GM21381 (cell line): Measurements from ENCODE around the gene FANCI.

Source experiments
- ATAC-seq: cut with Tn5 transposase; IDR thresholded peaks from one replicate; pipeline ENCODE4 v1.9.1; 2021; ENCODE audit warnings: mild to moderate bottlenecking, moderate library complexity; ENCODE audit not compliant: unreplicated experiment

Gene FANCI

GRCh38 chr15:89330881-89331595, 87.3 kb downstream of the FANCI start:
- no peak for ATAC-seq

DNA sequence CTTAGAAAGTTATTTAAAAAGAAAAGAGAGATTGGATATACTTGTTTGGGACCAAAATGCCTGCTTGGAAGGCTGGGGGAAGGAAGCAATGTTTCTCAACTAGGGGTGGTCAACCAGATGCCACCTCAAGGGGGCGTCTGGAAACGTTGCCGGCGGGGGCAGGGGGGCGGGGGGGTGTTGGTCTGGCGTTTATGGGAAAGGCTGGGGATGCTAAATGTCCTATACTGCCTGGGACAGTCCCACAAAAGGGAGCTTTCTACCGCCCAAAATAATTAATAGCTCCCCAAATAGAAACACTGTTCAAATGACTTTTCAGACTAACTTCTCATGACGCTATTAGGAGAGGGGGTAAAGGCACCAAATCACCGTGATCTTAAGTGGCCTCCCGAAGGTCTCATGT, 88.7 kb downstream of the FANCI start:
- no peak for ATAC-seq

- no peak for ATAC-seq
Measured at GRCh38 chr15:89333011-89333860, 89.5 kb downstream of the FANCI start.

GRCh38 chr15:89333959-89334509, 90.3 kb downstream of the FANCI start:
- ATAC-seq: peak; percentile 0

GRCh38 chr15:89334510-89335297, 90.9 kb downstream of the FANCI start, which contains the start of gene POLG:
Gene POLG, minus strand, starts transcription at chr15:89334824. Its CDS starts 1,070 bp downstream, at chr15:89333754.
- ATAC-seq: peak; percentile 87

DNA sequence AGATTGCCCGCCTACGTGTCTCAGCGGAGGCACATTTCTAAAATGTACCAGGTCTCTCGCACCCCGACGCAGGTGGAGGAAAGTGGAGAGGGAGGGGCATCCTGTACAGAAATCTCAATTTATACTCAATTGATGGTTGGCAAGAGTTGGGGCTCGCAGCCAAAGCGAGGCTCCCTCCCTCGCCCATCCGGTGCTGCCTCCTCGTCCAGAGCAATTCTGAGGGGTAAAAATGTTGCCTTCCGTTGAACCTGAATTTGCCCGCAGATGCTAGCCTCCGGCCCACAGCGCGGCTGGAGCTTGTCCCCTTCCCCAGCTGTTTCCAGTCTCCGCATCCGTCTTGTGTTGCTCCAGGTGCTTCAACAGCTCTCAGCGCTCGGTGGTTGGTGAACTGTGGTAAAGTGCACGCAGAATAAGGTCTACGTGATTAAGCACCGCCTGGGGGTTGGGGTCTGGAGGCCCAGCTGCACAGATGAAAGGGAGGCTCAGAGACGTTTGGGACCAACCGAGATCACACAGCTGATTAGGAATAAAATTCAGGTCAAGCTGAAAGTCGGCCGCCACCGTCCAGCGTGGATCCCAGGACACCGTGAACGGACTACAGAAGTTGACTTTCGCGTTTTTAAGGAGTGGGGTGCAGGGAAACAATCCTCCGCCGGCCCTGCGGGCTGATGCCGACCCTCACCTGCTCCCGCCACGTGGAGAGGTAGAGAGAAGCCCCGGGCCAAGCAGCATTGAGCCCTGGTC, 91.7 kb downstream of the FANCI start:
- peak; percentile 21 for ATAC-seq

DNA sequence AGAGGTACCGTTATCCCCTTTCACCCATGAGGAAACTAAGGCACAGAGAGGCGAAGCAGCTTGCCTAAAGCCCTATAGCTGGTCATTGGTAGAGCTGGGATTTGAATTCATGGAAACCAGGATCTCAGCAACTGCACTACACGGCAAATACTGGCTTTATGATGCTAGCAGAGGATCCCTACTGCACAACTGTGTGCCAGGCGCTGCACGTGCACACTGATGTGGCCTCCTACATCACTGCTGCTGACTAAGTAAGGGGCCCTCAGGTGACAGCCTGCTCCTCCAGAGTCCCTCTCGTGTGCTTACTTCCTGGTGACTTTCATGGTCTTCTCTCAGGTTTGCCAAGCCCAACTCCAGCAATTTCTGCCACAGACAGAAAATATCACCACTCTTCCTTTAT, 94.3 kb downstream of the FANCI start:
- ATAC-seq: no peak

DNA sequence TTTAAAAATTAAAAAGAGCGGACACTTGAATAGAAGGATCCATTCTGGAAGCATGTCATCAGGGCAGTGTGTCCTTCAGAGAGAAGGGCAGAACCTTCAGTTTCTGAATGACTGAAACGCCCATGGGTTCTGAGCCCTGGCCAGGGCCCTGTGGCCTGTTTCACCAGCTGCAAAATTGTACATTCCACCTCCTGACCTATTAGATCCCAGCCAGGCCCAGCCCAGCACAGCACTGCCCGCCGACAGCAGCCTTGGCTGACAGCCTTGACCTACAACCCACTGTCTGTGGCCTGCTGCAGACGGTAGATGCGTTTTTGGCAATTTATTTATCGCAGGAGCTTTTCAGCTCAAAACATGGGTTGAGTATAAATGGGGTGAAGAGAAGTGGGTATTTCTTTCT, 96.8 kb downstream of the FANCI start:
- ATAC-seq: no peak

DNA sequence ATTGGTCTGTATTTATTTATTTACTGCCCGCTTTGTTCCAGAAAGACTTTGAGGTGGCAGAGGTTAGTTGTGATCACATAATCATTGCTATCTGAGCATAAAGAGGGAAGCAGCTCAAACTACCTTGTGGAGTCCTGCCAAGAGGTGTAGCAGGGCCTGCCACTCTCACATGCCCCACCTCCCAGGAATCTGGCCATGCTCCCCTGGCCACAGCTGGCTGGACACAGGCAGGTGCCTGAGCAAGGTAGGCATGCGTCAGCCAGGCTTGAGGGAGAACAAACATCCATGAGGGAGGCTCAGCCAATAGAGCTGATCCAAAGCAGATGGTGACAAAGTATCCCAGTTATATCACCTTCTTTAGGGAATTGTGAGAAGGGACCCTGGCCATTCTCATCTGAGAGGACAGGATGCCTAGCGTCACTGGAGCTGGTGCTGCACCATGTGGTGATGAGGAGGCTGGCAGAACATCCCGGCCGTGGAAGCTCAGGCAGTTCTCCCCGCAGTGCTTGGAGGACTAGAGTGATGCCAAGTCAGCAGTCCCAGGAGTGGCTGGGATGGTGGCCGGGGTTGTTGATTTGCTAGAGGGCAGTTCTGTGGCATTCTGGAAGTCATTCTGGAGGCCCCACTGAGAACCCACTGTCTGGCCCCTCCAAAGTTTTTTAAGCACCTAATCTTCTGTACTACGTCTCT, 97.7 kb downstream of the FANCI start:
- ATAC-seq: no peak

- ATAC-seq: no peak
Measured at GRCh38 chr15:89342840-89343239, 99.1 kb downstream of the FANCI start.

GRCh38 chr15:89345248-89345647, 101.5 kb downstream of the FANCI start:
- ATAC-seq: no peak

GRCh38 chr15:89346516-89347231, 102.9 kb downstream of the FANCI start:
- no peak for ATAC-seq

DNA sequence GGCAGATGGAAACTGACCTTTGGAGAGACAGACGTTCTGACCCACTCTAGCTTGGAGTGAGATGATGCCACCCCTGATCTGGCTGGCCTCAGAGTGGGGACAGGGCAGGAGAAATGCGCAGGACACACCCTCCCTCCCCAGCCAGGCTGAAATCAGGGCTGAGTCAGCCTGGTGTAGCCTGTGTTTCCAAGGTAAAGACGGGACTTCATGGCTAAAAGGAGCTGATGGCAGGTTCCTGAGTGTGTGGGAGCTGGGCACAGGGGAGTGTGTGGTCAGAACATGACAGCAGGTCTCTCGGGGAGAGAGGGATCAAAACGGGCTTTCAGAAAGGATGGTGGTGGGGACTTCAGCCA, 105.4 kb downstream of the FANCI start:
- no peak for ATAC-seq

DNA sequence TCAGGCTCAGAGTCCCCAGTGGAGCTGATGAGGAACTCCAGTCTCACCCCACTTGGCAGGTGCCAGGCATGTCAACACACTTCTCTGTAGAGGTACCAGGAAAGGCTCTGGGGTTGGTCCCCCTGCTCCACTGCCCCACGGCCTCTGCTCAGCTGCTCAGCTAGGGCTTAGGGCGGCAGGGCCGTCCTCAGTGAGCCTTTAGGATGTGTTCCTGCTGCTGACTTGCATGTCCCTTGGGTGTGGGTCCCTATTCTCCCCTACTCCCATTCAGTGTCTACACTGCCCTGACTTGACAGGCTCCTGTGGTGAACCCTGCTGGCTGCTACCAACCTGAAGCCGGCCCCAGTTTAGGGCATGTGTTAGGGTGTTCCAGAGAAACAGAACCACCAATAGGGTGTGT, 108.7 kb downstream of the FANCI start:
- ATAC-seq: no peak

DNA sequence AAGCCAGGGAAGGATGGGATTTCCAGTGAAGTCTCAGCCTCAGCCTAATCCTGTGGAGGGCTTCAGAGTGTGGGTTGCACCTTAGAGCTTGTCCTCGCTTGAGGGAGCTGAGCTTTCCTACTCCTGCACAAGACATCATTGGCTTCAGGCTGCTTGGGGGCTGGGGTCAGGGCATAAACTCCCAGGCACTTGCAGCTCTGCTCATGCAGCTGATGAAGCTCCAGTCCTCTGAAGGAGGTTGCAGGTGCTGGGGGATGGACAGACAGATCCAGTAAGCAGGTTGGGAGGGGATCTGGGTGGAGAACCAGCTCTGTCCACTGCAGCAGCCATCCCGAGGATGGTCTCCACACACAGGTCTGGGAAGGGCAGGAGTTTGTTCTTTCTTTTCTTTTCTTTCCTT, 110.2 kb downstream of the FANCI start:
- ATAC-seq: no peak

DNA sequence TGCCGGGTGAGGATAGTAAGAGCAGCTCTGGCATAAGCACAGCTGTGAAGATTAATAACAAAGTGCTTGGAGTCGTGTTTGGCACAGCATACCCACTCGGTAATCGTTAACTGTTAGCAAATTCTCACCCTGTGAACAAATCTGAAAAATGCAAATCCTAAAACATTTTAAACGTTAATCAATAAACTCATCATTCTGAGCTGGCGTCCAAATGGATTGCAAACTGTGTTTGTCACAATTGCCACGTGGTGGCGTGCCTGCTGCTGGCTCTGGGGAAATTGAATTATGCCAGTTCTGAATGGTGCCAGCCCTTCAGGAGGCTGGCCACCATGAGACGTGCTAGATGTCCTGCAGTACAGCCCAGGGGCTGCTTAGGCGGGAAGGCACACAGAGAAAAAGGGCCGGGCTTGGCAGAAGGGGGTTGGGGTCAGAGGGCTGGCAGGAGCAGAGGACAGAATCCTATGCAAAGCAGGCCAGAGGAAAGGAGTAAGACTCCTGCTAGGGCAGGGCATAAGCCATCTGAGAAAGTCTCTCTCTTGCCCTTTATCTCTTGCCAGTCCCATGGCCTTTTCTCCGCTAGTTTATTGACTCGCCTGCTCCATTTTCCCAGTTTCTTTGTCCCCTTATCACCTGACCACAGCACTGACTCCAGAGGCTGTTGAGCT, 113.0 kb downstream of the FANCI start:
- no peak for ATAC-seq

DNA sequence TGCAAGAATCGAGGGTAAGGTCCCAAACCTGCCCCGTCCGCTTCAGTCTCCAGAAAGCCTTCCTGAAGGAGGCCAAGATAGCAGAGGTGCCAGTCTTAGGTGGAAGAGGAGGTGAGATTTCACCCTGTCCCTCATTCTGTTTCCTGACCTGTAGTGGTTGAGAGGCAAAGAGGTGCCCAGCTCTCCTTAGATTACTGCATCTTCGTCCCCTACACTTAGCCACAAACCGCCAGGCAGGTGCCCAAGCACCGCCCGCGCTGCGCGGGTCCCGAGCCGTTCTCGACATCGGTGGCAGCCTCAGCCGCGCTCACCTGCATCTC, 114.6 kb downstream of the FANCI start:
- peak; percentile 5 for ATAC-seq

- peak; percentile 87 for ATAC-seq
Measured at GRCh38 chr15:89358755-89359439, 115.1 kb downstream of the FANCI start.
